GM23338 (cell line): Measurements from ENCODE around the gene GALC. TPM values are rescaled to one million over a fixed set of nuclear protein-coding genes. Genes with fewer than 3 reads are reported as not detected.

ENCODE experiments used
- ATAC-seq: fragments of 200-7000 bp; cut with Tn5 transposase; 3 replicates; pipeline ENCODE4 v1.9.1; 2020
- DNase-seq: peaks from one replicate; pipeline ENCODE4 v3.0.0-alpha.2; 2015; ENCODE audit warnings: low spot score
- H2AFZ ChIP-seq: fragments of 200-600 bp; sonication (generic); 2 replicates; pipeline ENCODE4 v1.8.0; 2016; ENCODE audit warnings: antibody characterized with exemption, mild to moderate bottlenecking, moderate library complexity
- H3F3A ChIP-seq: fragments of 200-600 bp; sonication (generic); replicated peaks from 2 replicates; pipeline ENCODE4 v1.8.0; 2017; ENCODE audit warnings: antibody characterized with exemption, mixed run types, low read depth
- H3K27ac ChIP-seq: fragments of 200-600 bp; sonication (generic); 2 replicates; pipeline ENCODE4 v1.6.1; 2016; ENCODE audit warnings: low read depth
- H3K27me3 ChIP-seq: fragments of 200-600 bp; sonication (generic); 2 replicates; pipeline ENCODE4 v1.8.0; 2016; ENCODE audit warnings: mild to moderate bottlenecking, mixed run types, moderate library complexity; ENCODE audit not compliant: insufficient read depth
- H3K36me3 ChIP-seq: fragments of 200-600 bp; sonication (generic); 2 replicates; pipeline ENCODE4 v1.8.0; 2016; ENCODE audit warnings: mild to moderate bottlenecking; ENCODE audit not compliant: insufficient read depth
- H3K4me1 ChIP-seq: fragments of 200-600 bp; sonication (generic); 2 replicates; pipeline ENCODE4 v1.8.0; 2016; ENCODE audit warnings: mild to moderate bottlenecking, moderate library complexity; ENCODE audit not compliant: insufficient read depth
- H3K4me2 ChIP-seq: fragments of 200-600 bp; sonication (generic); 2 replicates; pipeline ENCODE4 v1.7.1; 2017; ENCODE audit warnings: mixed run types
- H3K4me3 ChIP-seq: fragments of 200-600 bp; sonication (generic); 2 replicates; pipeline ENCODE4 v1.6.1; 2016; ENCODE audit warnings: mixed run types
- H3K79me2 ChIP-seq: fragments of 200-600 bp; sonication (generic); replicated peaks from 2 replicates; pipeline ENCODE4 v1.8.0; 2017; ENCODE audit warnings: mild to moderate bottlenecking; ENCODE audit not compliant: insufficient read depth
- H3K9me2 ChIP-seq: fragments of 200-600 bp; sonication (generic); 2 replicates; pipeline ENCODE4 v1.8.0; 2017; ENCODE audit not compliant: insufficient read depth
- H4K20me1 ChIP-seq: fragments of 200-600 bp; sonication (generic); replicated peaks from 2 replicates; pipeline ENCODE4 v1.8.0; 2017; ENCODE audit warnings: mild to moderate bottlenecking; ENCODE audit not compliant: insufficient read depth
- H3K27ac Mint-ChIP-seq: 2 replicates; pipeline ENCODE4 v1.8.0; 2020; ENCODE audit warnings: inconsistent platforms, mild to moderate bottlenecking, moderate library complexity, mixed read lengths
- H3K27me3 Mint-ChIP-seq: 3 replicates; pipeline ENCODE4 v1.8.0; 2022; ENCODE audit warnings: low read depth, mild to moderate bottlenecking, moderate library complexity, mixed read lengths, inconsistent platforms; ENCODE audit not compliant: insufficient read depth, poor library complexity
- H3K36me3 Mint-ChIP-seq: 3 replicates; pipeline ENCODE4 v1.8.0; 2021; ENCODE audit warnings: low read depth, mild to moderate bottlenecking, inconsistent platforms, moderate library complexity, mixed read lengths
- H3K4me1 Mint-ChIP-seq: 3 replicates; pipeline ENCODE4 v1.8.0; 2020; ENCODE audit warnings: mild to moderate bottlenecking, inconsistent platforms, mixed read lengths
- H3K4me3 Mint-ChIP-seq: 3 replicates; pipeline ENCODE4 v1.8.0; 2021; ENCODE audit warnings: moderate library complexity, mild to moderate bottlenecking, inconsistent platforms, mixed read lengths
- H3K9me3 Mint-ChIP-seq: 3 replicates; pipeline ENCODE4 v1.8.0; 2020; ENCODE audit warnings: moderate library complexity, mild to moderate bottlenecking, inconsistent platforms, mixed read lengths
- CREB1 ChIP-seq: fragments of 250-450 bp; sonication (Bioruptor Pico); IDR thresholded peaks from 2 replicates; pipeline ENCODE4 v1.5.0; 2020; ENCODE audit warnings: low read depth, mild to moderate bottlenecking, moderate library complexity
- CTCF ChIP-seq, 2 experiments: fragments of 200-600 bp in 1 of 2; sonication (generic) in 1 of 2; conservative IDR thresholded peaks; 2 replicates each; pipeline versions ENCODE4 v1.5.1 to v1.6.1; 2016 to 2017; ENCODE audit warnings: antibody characterized with exemption in 2 of 2, low read depth in 2 of 2, mild to moderate bottlenecking in 2 of 2, moderate library complexity in 1 of 2
- EZH2 ChIP-seq: fragments of 200-600 bp; sonication (generic); IDR thresholded peaks from one replicate; pipeline ENCODE4 v1.8.0; 2017; ENCODE audit warnings: antibody characterized with exemption, mild to moderate bottlenecking, low read depth; ENCODE audit not compliant: unreplicated experiment
- EZH2phosphoT487 ChIP-seq: fragments of 200-600 bp; sonication (generic); IDR thresholded peaks from one replicate; pipeline ENCODE4 v1.8.1; 2018; ENCODE audit warnings: antibody characterized with exemption; ENCODE audit not compliant: unreplicated experiment
- JUNB ChIP-seq: IDR thresholded peaks from one replicate; pipeline ENCODE4 v1.6.1; 2016; ENCODE audit warnings: antibody characterized with exemption; ENCODE audit not compliant: unreplicated experiment
- POLR2AphosphoS5 ChIP-seq: IDR thresholded peaks from 2 replicates; pipeline ENCODE4 v1.6.1; 2016; ENCODE audit warnings: antibody characterized with exemption, low read depth
- REST ChIP-seq: IDR thresholded peaks from one replicate; pipeline ENCODE4 v1.6.1; 2018; ENCODE audit warnings: antibody characterized with exemption; ENCODE audit not compliant: unreplicated experiment
- ZNF114 ChIP-seq: fragments of 250-450 bp; sonication (Bioruptor Pico); IDR thresholded peaks from 2 replicates; pipeline ENCODE4 v1.5.0; 2020; ENCODE audit warnings: mild to moderate bottlenecking, moderate library complexity
- ZNF462 ChIP-seq: fragments of 250-450 bp; sonication (Bioruptor Pico); IDR thresholded peaks from 2 replicates; pipeline ENCODE4 v1.5.0; 2020; ENCODE audit warnings: mild to moderate bottlenecking, moderate library complexity
- polyA plus RNA-seq: library from polyadenylated mRNA; unstranded; fragments of >200 nt; fragmentation: Nextera tagmentation; extraction: Ambion mirVana; gene quantifications from 2 replicates; pipeline ENCODE4 v1.2.1, GENCODE V29; 2016
- total RNA-seq: library from RNA; depleted of rRNA; stranded (reverse); fragments of >200 nt; shearing (Covaris generic); gene quantifications from 2 replicates; pipeline ENCODE4 v1.2.3, GENCODE V29; 2014

Gene GALC
- total and polyA plus RNA-seq, 2 experiments from 2014 or later, result 3.4 to 12.9 TPM

GRCh38 chr14:88030079-88030478 is 37.1 kb upstream of the GALC start (continued):
- no peak for TF ChIP-seq ZNF462 (CRISPR knock-in tag)
- no peak for TF ChIP-seq CREB1 (CRISPR knock-in tag)

- no peaks in the 10 kb centered on the region for H4K20me1 ChIP-seq
- no peak for ATAC-seq
- no peaks in the 10 kb centered on the region for H3K36me3 ChIP-seq
- Mint-ChIP-seq H3K4me1 (peaks cover 8% of the 10 kb centered on the region; the same call in 1 of the 3 replicates), H3K27ac (no peak overlapping the region), H3K36me3 (no peaks in the 10 kb centered on the region; the same call in 2 of the 3 replicates), H3K27me3 (peaks cover 4% of the 10 kb centered on the region), H3K9me3 (no peaks in the 10 kb centered on the region; the same call in 2 of the 3 replicates), H3K4me3 (no peak overlapping the region)
- no peak overlapping the region for H3K4me2 ChIP-seq
- no peak overlapping the region for H3K4me3 ChIP-seq
- no peak overlapping the region for H2AFZ ChIP-seq
- no peak for DNase-seq
- no peaks in the 10 kb centered on the region for H3K27me3 ChIP-seq
- no peaks in the 10 kb centered on the region for H3F3A ChIP-seq
- H3K9me2 ChIP-seq, result peaks cover 9% of the 10 kb centered on the region; the same call in 1 of the 2 replicates
- no peaks in the 10 kb centered on the region for H3K4me1 ChIP-seq
- H3K27ac ChIP-seq, result no peak overlapping the region
- no peaks in the 10 kb centered on the region for H3K79me2 ChIP-seq
- TF ChIP-seq ZNF114, result no peak
- no peak for TF ChIP-seq EZH2
- no peak for TF ChIP-seq REST
- TF ChIP-seq CREB1 (CRISPR knock-in tag), result no peak
- no peak for TF ChIP-seq POLR2AphosphoS5
- TF ChIP-seq CTCF (conservative IDR thresholded peaks at IDR 0.05; ENCODE audit: low read depth in 2 of 2), result no peak
- no peak for TF ChIP-seq JUNB
- no peak for TF ChIP-seq EZH2phosphoT487
Measured at GRCh38 chr14:88029500-88029899, 36.5 kb upstream of the GALC start.
